ENCODE measurements around the gene LPCAT1.

DNA sequence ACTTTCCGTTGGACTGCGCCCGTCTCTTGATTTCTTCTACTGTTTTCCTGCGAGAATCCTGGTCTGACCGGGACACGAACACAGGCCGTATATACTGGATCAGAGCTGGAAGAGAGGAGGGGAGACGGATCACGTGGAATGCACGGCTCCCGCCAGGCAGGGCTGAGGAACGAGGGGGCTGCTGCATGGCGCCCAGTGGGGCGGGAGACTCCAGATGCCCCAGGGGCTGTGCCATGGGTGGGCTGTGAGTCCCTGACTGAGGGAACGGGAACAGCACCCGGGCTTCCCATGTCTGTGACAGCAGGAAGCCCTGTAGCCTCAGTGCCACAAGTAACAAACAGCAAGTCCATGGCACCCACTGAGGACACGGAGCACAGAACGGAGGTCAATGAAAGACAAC lies 34.0 kb downstream of the LPCAT1 start:
- TF ChIP-seq, protein P1, sequence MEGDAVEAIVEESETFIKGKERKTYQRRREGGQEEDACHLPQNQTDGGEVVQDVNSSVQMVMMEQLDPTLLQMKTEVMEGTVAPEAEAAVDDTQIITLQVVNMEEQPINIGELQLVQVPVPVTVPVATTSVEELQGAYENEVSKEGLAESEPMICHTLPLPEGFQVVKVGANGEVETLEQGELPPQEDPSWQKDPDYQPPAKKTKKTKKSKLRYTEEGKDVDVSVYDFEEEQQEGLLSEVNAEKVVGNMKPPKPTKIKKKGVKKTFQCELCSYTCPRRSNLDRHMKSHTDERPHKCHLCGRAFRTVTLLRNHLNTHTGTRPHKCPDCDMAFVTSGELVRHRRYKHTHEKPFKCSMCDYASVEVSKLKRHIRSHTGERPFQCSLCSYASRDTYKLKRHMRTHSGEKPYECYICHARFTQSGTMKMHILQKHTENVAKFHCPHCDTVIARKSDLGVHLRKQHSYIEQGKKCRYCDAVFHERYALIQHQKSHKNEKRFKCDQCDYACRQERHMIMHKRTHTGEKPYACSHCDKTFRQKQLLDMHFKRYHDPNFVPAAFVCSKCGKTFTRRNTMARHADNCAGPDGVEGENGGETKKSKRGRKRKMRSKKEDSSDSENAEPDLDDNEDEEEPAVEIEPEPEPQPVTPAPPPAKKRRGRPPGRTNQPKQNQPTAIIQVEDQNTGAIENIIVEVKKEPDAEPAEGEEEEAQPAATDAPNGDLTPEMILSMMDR (IDR thresholded peaks at IDR 0.05): no peak
- TF ChIP-seq, protein P2, sequence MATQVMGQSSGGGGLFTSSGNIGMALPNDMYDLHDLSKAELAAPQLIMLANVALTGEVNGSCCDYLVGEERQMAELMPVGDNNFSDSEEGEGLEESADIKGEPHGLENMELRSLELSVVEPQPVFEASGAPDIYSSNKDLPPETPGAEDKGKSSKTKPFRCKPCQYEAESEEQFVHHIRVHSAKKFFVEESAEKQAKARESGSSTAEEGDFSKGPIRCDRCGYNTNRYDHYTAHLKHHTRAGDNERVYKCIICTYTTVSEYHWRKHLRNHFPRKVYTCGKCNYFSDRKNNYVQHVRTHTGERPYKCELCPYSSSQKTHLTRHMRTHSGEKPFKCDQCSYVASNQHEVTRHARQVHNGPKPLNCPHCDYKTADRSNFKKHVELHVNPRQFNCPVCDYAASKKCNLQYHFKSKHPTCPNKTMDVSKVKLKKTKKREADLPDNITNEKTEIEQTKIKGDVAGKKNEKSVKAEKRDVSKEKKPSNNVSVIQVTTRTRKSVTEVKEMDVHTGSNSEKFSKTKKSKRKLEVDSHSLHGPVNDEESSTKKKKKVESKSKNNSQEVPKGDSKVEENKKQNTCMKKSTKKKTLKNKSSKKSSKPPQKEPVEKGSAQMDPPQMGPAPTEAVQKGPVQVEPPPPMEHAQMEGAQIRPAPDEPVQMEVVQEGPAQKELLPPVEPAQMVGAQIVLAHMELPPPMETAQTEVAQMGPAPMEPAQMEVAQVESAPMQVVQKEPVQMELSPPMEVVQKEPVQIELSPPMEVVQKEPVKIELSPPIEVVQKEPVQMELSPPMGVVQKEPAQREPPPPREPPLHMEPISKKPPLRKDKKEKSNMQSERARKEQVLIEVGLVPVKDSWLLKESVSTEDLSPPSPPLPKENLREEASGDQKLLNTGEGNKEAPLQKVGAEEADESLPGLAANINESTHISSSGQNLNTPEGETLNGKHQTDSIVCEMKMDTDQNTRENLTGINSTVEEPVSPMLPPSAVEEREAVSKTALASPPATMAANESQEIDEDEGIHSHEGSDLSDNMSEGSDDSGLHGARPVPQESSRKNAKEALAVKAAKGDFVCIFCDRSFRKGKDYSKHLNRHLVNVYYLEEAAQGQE (IDR thresholded peaks at IDR 0.05; ENCODE audit: insufficient read depth in 1 of 2, low read depth in 2 of 2, low read length in 1 of 2): no peak
- TF ChIP-seq TCF7L2 (IDR thresholded peaks at IDR 0.05; ENCODE audit: low read depth, low read length) (no peak), POLR2AphosphoS5 (IDR thresholded peaks at IDR 0.05; ENCODE audit: low read depth, low read length) (no peak)

Measured in Panc1 (cell line).